ENCODE data around the gene C4orf50. TPM values are rescaled to one million over a fixed set of nuclear protein-coding genes. Genes with fewer than 3 reads are reported as not detected.

C4orf50 gene
- total and polyA plus RNA-seq, 2 of the 4 experiments (the other 2 are of a cell fraction), result not detected

DNA sequence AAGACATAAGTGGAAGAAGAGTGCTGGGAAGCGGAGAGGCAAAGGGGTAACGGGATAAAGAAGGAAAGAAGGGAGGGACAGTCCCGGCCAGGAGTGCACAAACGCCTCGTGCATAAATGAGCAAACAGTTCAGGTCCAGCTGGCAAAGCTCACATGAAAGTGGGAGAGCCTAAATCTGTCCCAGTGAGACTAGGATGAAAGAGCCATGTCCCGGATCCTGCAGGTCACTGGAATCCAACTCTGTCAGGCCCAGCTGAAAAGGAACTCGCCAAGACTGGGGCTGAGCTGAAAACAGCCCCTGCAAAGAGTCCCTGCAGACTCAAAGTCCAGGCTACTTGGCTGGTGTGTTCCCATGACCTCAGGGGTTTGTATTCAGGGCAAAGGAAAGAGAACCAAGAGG is 87.4 kb downstream of the C4orf50 start:
- Histone ChIP-seq H2AK9ac (replicated peaks; ENCODE audit: low read depth, low read length, poor library complexity) (no peak overlapping the region), H3K4me1 (ENCODE audit: control insufficient read depth, insufficient read depth, low read length) (no peaks in the 10 kb centered on the region), H3K4me2 (ENCODE audit: low read depth, low read length) (no peak overlapping the region), H3K79me1 (ENCODE audit: low read depth in 1 of 2, low read length in 2 of 2) (no peaks in the 10 kb centered on the region), H2BK120ac (ENCODE audit: low read depth, low read length) (no peak overlapping the region), H3K9me1 (ENCODE audit: insufficient read depth, low read length) (no peaks in the 10 kb centered on the region), H2AFZ (replicated peaks; ENCODE audit: low read length, poor library complexity) (no peak overlapping the region), H3K4ac (ENCODE audit: low read depth, low read length) (no peak overlapping the region), H3K9me3 (ENCODE audit: control insufficient read depth, insufficient read depth, low read length) (no peaks in the 10 kb centered on the region), H2BK5ac (ENCODE audit: low read depth, low read length, poor library complexity, severe bottlenecking) (no peak overlapping the region), H2AK5ac (ENCODE audit: low read depth, low read length) (no peak overlapping the region), H4K20me1 (ENCODE audit: insufficient read depth, low read length) (no peaks in the 10 kb centered on the region), H3K9ac (ENCODE audit: low read depth, low read length) (no peak overlapping the region), H3K27me3 (ENCODE audit: control insufficient read depth, insufficient read depth, low read length) (peaks cover 15% of the 10 kb centered on the region), H2BK15ac (ENCODE audit: low read depth, low read length) (no peak overlapping the region), H3K36me3 (ENCODE audit: control insufficient read depth, insufficient read depth, low read length) (no peaks in the 10 kb centered on the region), H3K18ac (ENCODE audit: low read depth, low read length) (no peak overlapping the region), H3K4me3 (ENCODE audit: insufficient read depth, low read depth, low read length) (no peak overlapping the region), H3K56ac (ENCODE audit: extremely low read depth, insufficient read depth, low read length) (no peak overlapping the region), H3K23ac (ENCODE audit: low read depth, low read length) (no peak overlapping the region), H4K8ac (ENCODE audit: low read depth in 2 of 2, low read length in 2 of 2) (no peak overlapping the region), H4K91ac (ENCODE audit: insufficient read depth, low read depth, low read length) (no peak overlapping the region), H4K5ac (ENCODE audit: low read depth, low read length) (no peak overlapping the region), H2BK20ac (ENCODE audit: low read depth, low read length) (no peak overlapping the region), H3K14ac (replicated peaks; ENCODE audit: low read depth, low read length) (no peak overlapping the region), H3K27ac (ENCODE audit: insufficient read depth, low read length) (no peak overlapping the region)
- POLR2A ChIA-PET (ENCODE audit: unreplicated experiment), result no interaction called here
- no peak for TF ChIP-seq FOS (IDR thresholded peaks at IDR 0.05; ENCODE audit: low read depth, low read length)
- no peak for TF ChIP-seq MXI1 (IDR thresholded peaks at IDR 0.05; ENCODE audit: borderline replicate concordance, low read depth, low read length)
- TF ChIP-seq, protein P1, sequence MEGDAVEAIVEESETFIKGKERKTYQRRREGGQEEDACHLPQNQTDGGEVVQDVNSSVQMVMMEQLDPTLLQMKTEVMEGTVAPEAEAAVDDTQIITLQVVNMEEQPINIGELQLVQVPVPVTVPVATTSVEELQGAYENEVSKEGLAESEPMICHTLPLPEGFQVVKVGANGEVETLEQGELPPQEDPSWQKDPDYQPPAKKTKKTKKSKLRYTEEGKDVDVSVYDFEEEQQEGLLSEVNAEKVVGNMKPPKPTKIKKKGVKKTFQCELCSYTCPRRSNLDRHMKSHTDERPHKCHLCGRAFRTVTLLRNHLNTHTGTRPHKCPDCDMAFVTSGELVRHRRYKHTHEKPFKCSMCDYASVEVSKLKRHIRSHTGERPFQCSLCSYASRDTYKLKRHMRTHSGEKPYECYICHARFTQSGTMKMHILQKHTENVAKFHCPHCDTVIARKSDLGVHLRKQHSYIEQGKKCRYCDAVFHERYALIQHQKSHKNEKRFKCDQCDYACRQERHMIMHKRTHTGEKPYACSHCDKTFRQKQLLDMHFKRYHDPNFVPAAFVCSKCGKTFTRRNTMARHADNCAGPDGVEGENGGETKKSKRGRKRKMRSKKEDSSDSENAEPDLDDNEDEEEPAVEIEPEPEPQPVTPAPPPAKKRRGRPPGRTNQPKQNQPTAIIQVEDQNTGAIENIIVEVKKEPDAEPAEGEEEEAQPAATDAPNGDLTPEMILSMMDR (conservative IDR thresholded peaks at IDR 0.05; ENCODE audit: low read depth, low read length), result no peak
- TF ChIP-seq BHLHE40 (IDR thresholded peaks at IDR 0.05; ENCODE audit: low read depth, low read length), result no peak
- TF ChIP-seq, protein P2, sequence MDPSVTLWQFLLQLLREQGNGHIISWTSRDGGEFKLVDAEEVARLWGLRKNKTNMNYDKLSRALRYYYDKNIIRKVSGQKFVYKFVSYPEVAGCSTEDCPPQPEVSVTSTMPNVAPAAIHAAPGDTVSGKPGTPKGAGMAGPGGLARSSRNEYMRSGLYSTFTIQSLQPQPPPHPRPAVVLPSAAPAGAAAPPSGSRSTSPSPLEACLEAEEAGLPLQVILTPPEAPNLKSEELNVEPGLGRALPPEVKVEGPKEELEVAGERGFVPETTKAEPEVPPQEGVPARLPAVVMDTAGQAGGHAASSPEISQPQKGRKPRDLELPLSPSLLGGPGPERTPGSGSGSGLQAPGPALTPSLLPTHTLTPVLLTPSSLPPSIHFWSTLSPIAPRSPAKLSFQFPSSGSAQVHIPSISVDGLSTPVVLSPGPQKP (IDR thresholded peaks at IDR 0.05; ENCODE audit: borderline replicate concordance, low read depth, low read length), result no peak
- TF ChIP-seq MAFK (IDR thresholded peaks at IDR 0.05; ENCODE audit: low read depth, low read length), result no peak
- dilution Hi-C loops (cut with HindIII; ENCODE audit: low sequenced_read_pairs, unreplicated experiment), result no loop called here
- in situ Hi-C loops (cut with MboI; ENCODE audit: low sequenced_read_pairs), result no loop called here
- intact Hi-C loops (cut with micrococcal nuclease), result no loop called here
- no TSS peak for BruUV-seq (replicated peaks)
- WGBS, 2 experiments (ENCODE audit: extremely low coverage in 2 of 2, insufficient read length in 1 of 2), result 35% methylated on average over 3 of the region's 7 CpGs; no CpG with 5 or more reads in 1 of the 2 experiments
- DNase-seq (no peak), ATAC-seq (ENCODE audit: low read depth) (no peak)
- CTCF ChIA-PET, result no interaction called here

Measured in IMR-90 (cell line).